B cell (primary cell): ENCODE results near the gene DYNLT1. TPM values are rescaled to one million over a fixed set of nuclear protein-coding genes. Genes with fewer than 3 reads are reported as not detected.

ENCODE experiments used
- ATAC-seq: fragments of 200-7000 bp; cut with Tn5 transposase; one replicate; pipeline ENCODE4 v1.10.0; 2021; ENCODE audit warnings: low read depth, mild to moderate bottlenecking, moderate number of reproducible peaks, moderate library complexity
- CTCF ChIA-PET: fragments of 350-600 bp; sonication (Branson Sonifier 250); formaldehyde crosslinking; loops from one replicate; lab custom pipeline; 2021; ENCODE audit warnings: antibody characterized with exemption, inconsistent platforms; lab: Charles Lee
- POLR2A ChIA-PET: fragments of 350-600 bp; sonication (Branson Sonifier 250); formaldehyde crosslinking; loops from one replicate; lab custom pipeline; 2021; ENCODE audit warnings: antibody characterized with exemption; lab: Charles Lee
- DNase-seq: peaks from one replicate; pipeline ENCODE4 v3.0.0; 2013
- H2AFZ ChIP-seq: 2 replicates; pipeline ENCODE4 v1.6.1; 2012; ENCODE audit warnings: mild to moderate bottlenecking, low read depth, low read length; ENCODE audit not compliant: insufficient read depth, poor library complexity, severe bottlenecking
- H3K27ac ChIP-seq, 2 donors: 1 replicate in 1 of 2; 2 replicates in 1 of 2; pipeline ENCODE4 v1.5.1; 2012 to 2013; ENCODE audit warnings: low read length in 2 of 2, mild to moderate bottlenecking in 2 of 2, moderate library complexity in 1 of 2
- H3K27me3 ChIP-seq, 4 experiments: fragments of 200-600 bp in 1 of 4; sonication (generic) in 1 of 4; replicated peaks in 1 of 4; 1 replicate in 2 of 4; 2 replicates in 2 of 4; pipeline versions ENCODE4 v1.6.1 to v1.7.0; 2013 to 2016; ENCODE audit warnings: low read length in 3 of 4, mild to moderate bottlenecking in 2 of 4, mixed read lengths in 1 of 4, moderate library complexity in 1 of 4; ENCODE audit not compliant: insufficient read depth in 4 of 4, control insufficient read depth in 3 of 4; ENCODE audit errors: control extremely low read depth in 1 of 4
- H3K36me3 ChIP-seq, 2 experiments: replicated peaks in 1 of 2; 1 replicate in 1 of 2; 2 replicates in 1 of 2; pipeline versions ENCODE4 v1.6.1 to v1.7.1; 2013; ENCODE audit warnings: low read length in 1 of 2; ENCODE audit not compliant: insufficient read depth in 2 of 2, control insufficient read depth in 1 of 2; ENCODE audit errors: control extremely low read depth in 1 of 2, extremely low read depth in 1 of 2
- H3K4me1 ChIP-seq, 2 donors: fragments of 200-600 bp in 1 of 2; sonication (generic) in 1 of 2; 1 replicate in 1 of 2; 2 replicates in 1 of 2; pipeline versions ENCODE4 v1.5.1 to v1.6.1; 2013 to 2017; ENCODE audit warnings: low read length in 2 of 2; ENCODE audit not compliant: control insufficient read depth in 2 of 2, insufficient read depth in 2 of 2
- H3K4me2 ChIP-seq: replicated peaks from 2 replicates; pipeline ENCODE3; 2012; ENCODE audit warnings: mild to moderate bottlenecking, low read depth, low read length; ENCODE audit not compliant: poor library complexity, severe bottlenecking
- H3K4me3 ChIP-seq, 5 experiments: fragments of 200-600 bp in 1 of 5; sonication (generic) in 1 of 5; 1 replicate in 3 of 5; 2 replicates in 2 of 5; pipeline versions ENCODE4 v1.5.1 to v1.7.0; 2011 to 2016; ENCODE audit warnings: low read length in 4 of 5, mild to moderate bottlenecking in 4 of 5, low read depth in 2 of 5, control low read depth in 1 of 5, moderate library complexity in 1 of 5; ENCODE audit not compliant: insufficient read depth in 1 of 5; ENCODE audit errors: control extremely low read depth in 1 of 5, extremely low read depth in 1 of 5
- H3K79me2 ChIP-seq: fragments of 200-600 bp; sonication (generic); one replicate; pipeline ENCODE4 v1.6.0; 2016; ENCODE audit warnings: low read length; ENCODE audit not compliant: control insufficient read depth, insufficient read depth
- H3K9ac ChIP-seq: fragments of 200-600 bp; sonication (generic); 2 replicates; pipeline ENCODE4 v1.6.1; 2017; ENCODE audit warnings: mild to moderate bottlenecking, low read length, moderate library complexity
- H3K9me3 ChIP-seq, 3 donors: one replicate each; pipeline versions ENCODE4 v1.6.1 to v1.7.1; 2013; ENCODE audit warnings: low read length in 2 of 3; ENCODE audit not compliant: control insufficient read depth in 2 of 3, insufficient read depth in 1 of 3; ENCODE audit errors: control extremely low read depth in 1 of 3
- H4K20me1 ChIP-seq: 2 replicates; pipeline ENCODE4 v1.6.0; 2012; ENCODE audit warnings: mild to moderate bottlenecking, low read length; ENCODE audit not compliant: insufficient read depth, control insufficient read depth, poor library complexity, severe bottlenecking
- H3K27ac Mint-ChIP-seq: one replicate; pipeline ENCODE4 v1.8.0; 2021; ENCODE audit warnings: mixed read lengths
- H3K27me3 Mint-ChIP-seq: one replicate; pipeline ENCODE4 v1.8.0; 2021; ENCODE audit warnings: mixed read lengths
- H3K4me1 Mint-ChIP-seq: one replicate; pipeline ENCODE4 v1.8.0; 2021; ENCODE audit warnings: mixed read lengths
- H3K4me3 Mint-ChIP-seq: one replicate; pipeline ENCODE4 v1.8.0; 2021; ENCODE audit warnings: mixed read lengths
- H3K9me3 Mint-ChIP-seq: one replicate; pipeline ENCODE4 v1.8.0; 2022; ENCODE audit warnings: mixed read lengths; ENCODE audit not compliant: insufficient read depth
- EZH2 ChIP-seq: IDR thresholded peaks from 2 replicates; pipeline ENCODE4 v1.6.1; 2012; ENCODE audit warnings: borderline replicate concordance, low read depth, mild to moderate bottlenecking, moderate library complexity, low read length; ENCODE audit not compliant: insufficient read depth, poor library complexity, severe bottlenecking
- WGBS: methylation state at CpG from one replicate; pipeline ENCODE4 v1.1.5; 2013; ENCODE audit warnings: missing lambda C conversion rate; ENCODE audit not compliant: insufficient coverage; 5-methylcytosine and 5-hydroxymethylcytosine counted together
- intact Hi-C: fragments of 100-400 bp; cut with micrococcal nuclease; formaldehyde crosslinking; loops from one replicate; pipeline ENCODE4 v1.10.0; 2022
- polyA plus RNA-seq: library from polyadenylated mRNA; depleted of rRNA; stranded (reverse); fragments of >200 nt; gene quantifications from 2 replicates; pipeline ENCODE4 v1.2.3, GENCODE V29; 2012
- total RNA-seq, 2 donors: library from RNA; stranded (reverse); fragments of 120-200 nt in 1 of 2; gene quantifications; 1 replicate in 1 of 2; 2 replicates in 1 of 2; pipeline versions ENCODE4 v1.2.3 to v1.2.4, GENCODE V29; 2013 to 2022
- TF ChIP-seq, protein P1 (sequence below): fragments of 200-600 bp; IDR thresholded peaks from one replicate; pipeline ENCODE4 v1.8.0; 2022; ENCODE audit warnings: antibody characterized with exemption, mild to moderate bottlenecking

Gene DYNLT1
- total and polyA plus RNA-seq, 2 donors (not counting 1 experiment from before 2014, with no cell fraction given) = 34.8 to 62.6 TPM

DNA sequence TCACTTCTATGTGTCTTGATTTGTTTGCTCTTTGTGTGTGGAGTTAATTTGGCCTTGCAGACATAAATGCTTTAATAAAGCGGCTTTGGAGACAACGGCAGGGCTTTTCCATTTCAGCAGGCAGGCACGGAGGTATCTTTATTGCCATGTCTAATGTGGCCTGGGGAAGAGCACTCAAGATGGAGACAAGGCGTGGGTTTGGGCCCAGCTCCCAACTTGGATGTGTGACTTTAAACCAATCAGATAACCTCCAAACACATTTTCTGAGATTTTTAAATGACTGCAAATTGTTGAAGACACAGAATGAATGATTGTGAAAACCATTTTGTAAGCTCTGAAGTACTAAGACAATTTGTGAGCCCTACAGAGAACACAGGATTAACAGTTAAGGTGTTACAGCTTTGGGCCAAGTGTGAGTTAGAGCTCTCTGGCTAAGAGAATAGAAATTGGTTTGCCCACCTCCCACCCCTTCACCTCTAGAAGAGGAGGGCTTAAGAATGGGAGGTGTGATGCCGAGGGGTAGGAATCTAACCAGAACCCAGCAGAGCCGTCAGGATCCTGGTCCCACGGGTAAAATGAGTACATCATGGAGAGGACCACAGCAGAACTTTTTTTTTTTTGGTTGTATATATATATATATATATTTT is 9.0 kb downstream of the DYNLT1 start:
- no peak overlapping the region for H3K27ac Mint-ChIP-seq
- no peaks in the 10 kb centered on the region for H3K9me3 ChIP-seq
- peaks cover 11% of the 10 kb centered on the region for H4K20me1 ChIP-seq
- H3K27me3 Mint-ChIP-seq = no peaks in the 10 kb centered on the region
- intact Hi-C loops = no loop called here
- no peak overlapping the region for H3K4me3 ChIP-seq
- H3K36me3 ChIP-seq = peaks cover 0 to 42% of the 10 kb centered on the region in 2 experiments
- 96% methylated on average over 4 of the region's 7 CpGs for WGBS
- no peaks in the 10 kb centered on the region for H3K4me1 ChIP-seq
- H3K9me3 Mint-ChIP-seq = no peaks in the 10 kb centered on the region
- no peak overlapping the region for H3K4me3 Mint-ChIP-seq
- H3K27me3 ChIP-seq = no peaks in the 10 kb centered on the region
- H3K79me2 ChIP-seq = peaks cover 21% of the 10 kb centered on the region
- no peak overlapping the region for H3K9ac ChIP-seq
- no peak overlapping the region for H3K27ac ChIP-seq
- H3K4me2 ChIP-seq = no peak overlapping the region
- POLR2A ChIA-PET = interaction anchor here (0.8 kb wide), 1 partner anchor 789 kb away, joined by 4 read pairs; no protein-coding TSS in a partner anchor
- CTCF ChIA-PET = no interaction called here
- TF ChIP-seq, protein P1, sequence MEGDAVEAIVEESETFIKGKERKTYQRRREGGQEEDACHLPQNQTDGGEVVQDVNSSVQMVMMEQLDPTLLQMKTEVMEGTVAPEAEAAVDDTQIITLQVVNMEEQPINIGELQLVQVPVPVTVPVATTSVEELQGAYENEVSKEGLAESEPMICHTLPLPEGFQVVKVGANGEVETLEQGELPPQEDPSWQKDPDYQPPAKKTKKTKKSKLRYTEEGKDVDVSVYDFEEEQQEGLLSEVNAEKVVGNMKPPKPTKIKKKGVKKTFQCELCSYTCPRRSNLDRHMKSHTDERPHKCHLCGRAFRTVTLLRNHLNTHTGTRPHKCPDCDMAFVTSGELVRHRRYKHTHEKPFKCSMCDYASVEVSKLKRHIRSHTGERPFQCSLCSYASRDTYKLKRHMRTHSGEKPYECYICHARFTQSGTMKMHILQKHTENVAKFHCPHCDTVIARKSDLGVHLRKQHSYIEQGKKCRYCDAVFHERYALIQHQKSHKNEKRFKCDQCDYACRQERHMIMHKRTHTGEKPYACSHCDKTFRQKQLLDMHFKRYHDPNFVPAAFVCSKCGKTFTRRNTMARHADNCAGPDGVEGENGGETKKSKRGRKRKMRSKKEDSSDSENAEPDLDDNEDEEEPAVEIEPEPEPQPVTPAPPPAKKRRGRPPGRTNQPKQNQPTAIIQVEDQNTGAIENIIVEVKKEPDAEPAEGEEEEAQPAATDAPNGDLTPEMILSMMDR = no peak
- TF ChIP-seq EZH2 = no peak
- peaks cover 6% of the 10 kb centered on the region for H3K4me1 Mint-ChIP-seq
- no peak for ATAC-seq
- H2AFZ ChIP-seq = no peak overlapping the region
- no peak for DNase-seq

DNA sequence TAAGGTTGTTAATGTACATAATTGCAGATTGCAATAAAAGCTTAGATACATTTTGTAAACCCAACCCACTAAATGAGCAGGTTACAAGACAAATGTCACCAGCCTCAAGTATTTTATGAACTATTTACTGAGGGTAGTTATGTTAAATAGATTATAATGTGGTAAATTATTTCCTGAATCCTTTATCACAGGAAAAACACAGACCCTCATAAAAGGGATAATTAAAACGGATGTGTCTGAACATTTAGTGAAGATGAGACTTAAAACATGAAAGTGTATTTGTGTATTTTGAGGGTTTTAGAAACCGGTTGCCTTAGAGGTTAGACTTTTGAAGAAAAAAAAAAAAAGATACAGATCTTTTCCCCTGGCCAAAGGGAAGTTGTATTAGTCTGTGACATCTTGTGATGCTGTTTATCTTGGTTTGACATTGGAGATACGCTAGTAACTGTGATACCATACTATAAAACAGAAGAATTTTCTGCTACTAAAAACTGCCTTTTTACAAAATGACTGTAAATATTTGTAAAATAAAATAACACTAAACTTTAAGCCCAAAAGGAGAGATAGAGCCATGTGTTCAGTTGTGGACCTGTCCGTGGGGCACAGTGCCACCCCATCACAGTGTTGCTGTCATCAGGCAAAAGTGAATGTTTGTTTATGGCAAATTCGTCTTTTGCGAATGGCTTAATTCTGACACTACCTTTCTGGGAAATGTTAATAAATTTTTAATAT is 9.7 kb downstream of the DYNLT1 start:
- Histone ChIP-seq H3K4me2 (no peak overlapping the region), H3K79me2 (peaks cover 15% of the 10 kb centered on the region), H4K20me1 (peaks cover 11% of the 10 kb centered on the region), H3K27me3 (no peaks in the 10 kb centered on the region), H2AFZ (no peak overlapping the region), H3K27ac (no peak overlapping the region), H3K4me3 (no peak overlapping the region), H3K36me3 (peaks cover 0 to 41% of the 10 kb centered on the region in 2 experiments), H3K9ac (no peak overlapping the region), H3K4me1 (no peaks in the 10 kb centered on the region), H3K9me3 (no peaks in the 10 kb centered on the region)
- no peaks in the 10 kb centered on the region for H3K9me3 Mint-ChIP-seq
- H3K27me3 Mint-ChIP-seq = no peaks in the 10 kb centered on the region
- WGBS = no CpG with 5 or more reads among the region's 6 CpGs
- no peak for DNase-seq
- intact Hi-C loops = no loop called here
- ATAC-seq = no peak
- peaks cover 2% of the 10 kb centered on the region for H3K4me1 Mint-ChIP-seq
- no peak overlapping the region for H3K4me3 Mint-ChIP-seq
- POLR2A ChIA-PET = interaction anchor here (0.8 kb wide), 1 partner anchor 789 kb away, joined by 4 read pairs; no protein-coding TSS in a partner anchor
- CTCF ChIA-PET = interaction anchor here (0.6 kb wide), 1 partner anchor 57 kb away, joined by 4 read pairs; no protein-coding TSS in a partner anchor
- no peak overlapping the region for H3K27ac Mint-ChIP-seq
- TF ChIP-seq EZH2 = no peak
- TF ChIP-seq, protein P1 = no peak
